Panc1 (cell line): ENCODE results near the gene S100A10. TPM values are rescaled to one million over a fixed set of nuclear protein-coding genes. Genes with fewer than 3 reads are reported as not detected.

Source experiments
- ATAC-seq: fragments of 200-7000 bp; cut with Tn5 transposase; 2 replicates; pipeline ENCODE4 v1.9.1; 2020; ENCODE audit warnings: mild to moderate bottlenecking, moderate library complexity
- BruUV-seq: library from RNA; stranded (reverse); fragments of 400-500 nt; replicated peaks from 2 replicates; lab custom pipeline; 2021; lab: Mats Ljungman, UMichigan
- CTCF ChIA-PET: fragments of 300-600 bp; sonication (Branson Sonifier 250); formaldehyde crosslinking; loops from one replicate; lab custom pipeline; 2022; ENCODE audit warnings: antibody characterized with exemption; lab: Charles Lee
- POLR2A ChIA-PET: fragments of 300-600 bp; sonication (Branson Sonifier 250); formaldehyde crosslinking; loops from one replicate; lab custom pipeline; 2022; ENCODE audit warnings: antibody characterized with exemption; lab: Charles Lee
- DNase-seq: peaks from one replicate; pipeline ENCODE4 v3.0.0-alpha.2; 2010; ENCODE audit warnings: low read depth, low spot score
- H3K27ac ChIP-seq: 2 replicates; pipeline ENCODE4 v1.5.1; 2011; ENCODE audit warnings: mild to moderate bottlenecking, low read length, inconsistent platforms
- H3K27me3 ChIP-seq: fragments of 200-500 bp; sonication (Bioruptor generic); 2 replicates; pipeline ENCODE4 v1.6.0; 2014; ENCODE audit warnings: low read length, inconsistent platforms; ENCODE audit not compliant: control insufficient read depth, insufficient read depth
- H3K36me3 ChIP-seq: fragments of 200-500 bp; sonication (Bioruptor generic); 2 replicates; pipeline ENCODE4 v1.5.1; 2014; ENCODE audit warnings: inconsistent platforms, mild to moderate bottlenecking, low read length, moderate library complexity; ENCODE audit not compliant: control insufficient read depth, insufficient read depth
- H3K4me1 ChIP-seq: 2 replicates; pipeline ENCODE4 v1.5.1; 2011; ENCODE audit warnings: inconsistent platforms, mild to moderate bottlenecking, low read length, moderate library complexity; ENCODE audit not compliant: control insufficient read depth, insufficient read depth
- H3K4me3 ChIP-seq, 2 experiments: 2 replicates each; pipeline ENCODE4 v1.5.1; 2011 to 2012; ENCODE audit warnings: low read depth in 2 of 2, low read length in 2 of 2, mild to moderate bottlenecking in 2 of 2, inconsistent platforms in 1 of 2, moderate library complexity in 1 of 2
- H3K9me3 ChIP-seq: fragments of 200-500 bp; sonication (Bioruptor generic); 2 replicates; pipeline ENCODE4 v1.5.1; 2014; ENCODE audit warnings: low read depth, mild to moderate bottlenecking, inconsistent platforms, low read length, moderate library complexity; ENCODE audit not compliant: control insufficient read depth, insufficient read depth
- POLR2AphosphoS5 ChIP-seq: IDR thresholded peaks from 2 replicates; pipeline ENCODE4 v1.6.1; 2012; ENCODE audit warnings: mild to moderate bottlenecking, low read depth, low read length, moderate library complexity
- REST ChIP-seq, 2 experiments: IDR thresholded peaks; 2 replicates each; pipeline ENCODE4 v1.6.1; 2011 to 2012; ENCODE audit warnings: low read depth in 2 of 2, control low read depth in 1 of 2, low read length in 1 of 2, mild to moderate bottlenecking in 1 of 2, moderate library complexity in 1 of 2; ENCODE audit not compliant: insufficient read depth in 1 of 2
- SIN3A ChIP-seq: IDR thresholded peaks from 2 replicates; pipeline ENCODE4 v1.6.1; 2012; ENCODE audit warnings: low read depth, mild to moderate bottlenecking, low read length, moderate library complexity, borderline replicate concordance; ENCODE audit not compliant: insufficient read depth
- TCF7L2 ChIP-seq: IDR thresholded peaks from 2 replicates; pipeline ENCODE4 v1.6.1; 2011; ENCODE audit warnings: mild to moderate bottlenecking, low read depth, low read length, inconsistent platforms
- in situ Hi-C: cut with HindIII; loops from 2 replicates; pipeline ENCODE4 v1.10.0; 2016; ENCODE audit warnings: low sequenced_read_pairs, low pct_unique_long_range_greater_than_20kb
- intact Hi-C: fragments of 100-400 bp; cut with micrococcal nuclease; formaldehyde crosslinking; loops from one replicate; pipeline ENCODE4 v1.10.0; 2022; ENCODE audit not compliant: unreplicated experiment
- total RNA-seq: library from RNA; stranded (reverse); gene quantifications from one replicate; pipeline ENCODE4 v1.2.1, GENCODE V29; 2021; ENCODE audit not compliant: unreplicated experiment
- TF ChIP-seq, protein P1 (sequence below): fragments of 450-650 bp; IDR thresholded peaks from 2 replicates; pipeline ENCODE4 v1.5.1; 2017; ENCODE audit warnings: mild to moderate bottlenecking

S100A10 gene
- total RNA-seq, 1 experiment from 2014 or later, result 1,621 TPM

GRCh38 chr1:152014943-152015342, 21.3 kb upstream of the S100A10 start:
- POLR2A ChIA-PET, result no interaction called here
- Histone ChIP-seq H3K27ac (no peak overlapping the region), H3K9me3 (no peaks in the 10 kb centered on the region), H3K27me3 (no peaks in the 10 kb centered on the region), H3K4me1 (no peaks in the 10 kb centered on the region), H3K36me3 (no peaks in the 10 kb centered on the region), H3K4me3 (no peak overlapping the region)
- intact Hi-C loops, result loop anchor here (5.0 kb wide), 1 partner anchor 83 kb away; no protein-coding TSS in a partner anchor
- no peak for DNase-seq
- no peak for ATAC-seq
- TF ChIP-seq TCF7L2 (no peak), SIN3A (no peak), POLR2AphosphoS5 (no peak), REST (IDR thresholded peaks at IDR 0.05; ENCODE audit: insufficient read depth in 1 of 2, low read depth in 2 of 2, low read length in 1 of 2) (no peak)
- TF ChIP-seq, protein P1, sequence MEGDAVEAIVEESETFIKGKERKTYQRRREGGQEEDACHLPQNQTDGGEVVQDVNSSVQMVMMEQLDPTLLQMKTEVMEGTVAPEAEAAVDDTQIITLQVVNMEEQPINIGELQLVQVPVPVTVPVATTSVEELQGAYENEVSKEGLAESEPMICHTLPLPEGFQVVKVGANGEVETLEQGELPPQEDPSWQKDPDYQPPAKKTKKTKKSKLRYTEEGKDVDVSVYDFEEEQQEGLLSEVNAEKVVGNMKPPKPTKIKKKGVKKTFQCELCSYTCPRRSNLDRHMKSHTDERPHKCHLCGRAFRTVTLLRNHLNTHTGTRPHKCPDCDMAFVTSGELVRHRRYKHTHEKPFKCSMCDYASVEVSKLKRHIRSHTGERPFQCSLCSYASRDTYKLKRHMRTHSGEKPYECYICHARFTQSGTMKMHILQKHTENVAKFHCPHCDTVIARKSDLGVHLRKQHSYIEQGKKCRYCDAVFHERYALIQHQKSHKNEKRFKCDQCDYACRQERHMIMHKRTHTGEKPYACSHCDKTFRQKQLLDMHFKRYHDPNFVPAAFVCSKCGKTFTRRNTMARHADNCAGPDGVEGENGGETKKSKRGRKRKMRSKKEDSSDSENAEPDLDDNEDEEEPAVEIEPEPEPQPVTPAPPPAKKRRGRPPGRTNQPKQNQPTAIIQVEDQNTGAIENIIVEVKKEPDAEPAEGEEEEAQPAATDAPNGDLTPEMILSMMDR, result no peak
- no TSS peak for BruUV-seq
- in situ Hi-C loops, result no loop called here
- CTCF ChIA-PET, result no interaction called here

- POLR2A ChIA-PET, result no interaction called here
- DNase-seq, result no peak
- Histone ChIP-seq H3K27me3 (no peaks in the 10 kb centered on the region), H3K4me1 (no peaks in the 10 kb centered on the region), H3K27ac (no peak overlapping the region), H3K9me3 (no peaks in the 10 kb centered on the region), H3K4me3 (no peak overlapping the region), H3K36me3 (no peaks in the 10 kb centered on the region)
- BruUV-seq, result no TSS peak
- CTCF ChIA-PET, result interaction anchor here (1.0 to 1.2 kb wide), 2 partner anchors 10 to 46 kb away, joined by 3 to 4 read pairs; no protein-coding TSS in a partner anchor
- ATAC-seq, result peak; percentile 80
- TF ChIP-seq, protein P1, result peak; percentile 86
- TF ChIP-seq POLR2AphosphoS5 (no peak), TCF7L2 (no peak), SIN3A (no peak), REST (IDR thresholded peaks at IDR 0.05; ENCODE audit: insufficient read depth in 1 of 2, low read depth in 2 of 2, low read length in 1 of 2) (no peak)
- in situ Hi-C loops (no loop called here), intact Hi-C loops (no loop called here)
Measured at GRCh38 chr1:152013664-152014237, 20.1 kb upstream of the S100A10 start.
